Peyer's patch (tissue), 4 donors: ENCODE results near the gene IRF2. TPM values are rescaled to one million over a fixed set of nuclear protein-coding genes. Genes with fewer than 3 reads are reported as not detected.

Experiments
- DNase-seq, 3 donors: peaks; one replicate each; pipeline ENCODE4 v3.0.0-alpha.2; 2017 to 2019
- H3K27ac ChIP-seq, 4 donors: fragments of 200-600 bp; sonication (generic); one replicate each; pipeline ENCODE4 v1.5.1; 2016 to 2019
- H3K27me3 ChIP-seq, 2 donors: fragments of 200-600 bp; sonication (generic); one replicate each; pipeline ENCODE4 v1.5.1; 2019
- H3K36me3 ChIP-seq, 3 donors: fragments of 200-600 bp; sonication (generic); one replicate each; pipeline ENCODE4 v1.5.1; 2016 to 2019
- H3K4me1 ChIP-seq, 4 donors: fragments of 200-600 bp; sonication (generic); one replicate each; pipeline ENCODE4 v1.5.1; 2016 to 2019
- H3K4me3 ChIP-seq, 4 donors: fragments of 200-600 bp; sonication (generic); 1 replicate in 3 of 4; 2 replicates in 1 of 4; pipeline ENCODE4 v1.5.1; 2016 to 2019; ENCODE audit warnings: mild to moderate bottlenecking in 1 of 4
- H3K9me3 ChIP-seq, 4 donors: fragments of 200-600 bp; sonication (generic); one replicate each; pipeline ENCODE4 v1.5.1; 2016 to 2019; ENCODE audit warnings: mild to moderate bottlenecking in 1 of 4
- POLR2A ChIP-seq, 2 donors: fragments of 450-650 bp; IDR thresholded peaks; one replicate each; pipeline ENCODE4 v1.5.1; 2017; ENCODE audit warnings: antibody characterized with exemption in 2 of 2, mild to moderate bottlenecking in 2 of 2, moderate library complexity in 2 of 2
- total RNA-seq, 4 donors: library from RNA; depleted of rRNA; stranded (reverse); fragments of >200 nt; gene quantifications; one replicate each; pipeline ENCODE4 v1.1.0, GENCODE V29; 2016
- TF ChIP-seq, protein P1 (sequence below), 6 experiments: fragments of 450-650 bp in 4 of 6; fragments of 200-600 bp in 2 of 6; sonication (generic) in 1 of 6; IDR thresholded peaks; one replicate each; pipeline ENCODE4 v1.5.1; 2017 to 2019; ENCODE audit warnings: antibody characterized with exemption in 6 of 6, mild to moderate bottlenecking in 3 of 6, moderate library complexity in 1 of 6

Gene IRF2
- total RNA-seq, 4 donors from 2014 or later: 28.0 to 42.8 (median 39.2) TPM

- TF ChIP-seq, protein P1, sequence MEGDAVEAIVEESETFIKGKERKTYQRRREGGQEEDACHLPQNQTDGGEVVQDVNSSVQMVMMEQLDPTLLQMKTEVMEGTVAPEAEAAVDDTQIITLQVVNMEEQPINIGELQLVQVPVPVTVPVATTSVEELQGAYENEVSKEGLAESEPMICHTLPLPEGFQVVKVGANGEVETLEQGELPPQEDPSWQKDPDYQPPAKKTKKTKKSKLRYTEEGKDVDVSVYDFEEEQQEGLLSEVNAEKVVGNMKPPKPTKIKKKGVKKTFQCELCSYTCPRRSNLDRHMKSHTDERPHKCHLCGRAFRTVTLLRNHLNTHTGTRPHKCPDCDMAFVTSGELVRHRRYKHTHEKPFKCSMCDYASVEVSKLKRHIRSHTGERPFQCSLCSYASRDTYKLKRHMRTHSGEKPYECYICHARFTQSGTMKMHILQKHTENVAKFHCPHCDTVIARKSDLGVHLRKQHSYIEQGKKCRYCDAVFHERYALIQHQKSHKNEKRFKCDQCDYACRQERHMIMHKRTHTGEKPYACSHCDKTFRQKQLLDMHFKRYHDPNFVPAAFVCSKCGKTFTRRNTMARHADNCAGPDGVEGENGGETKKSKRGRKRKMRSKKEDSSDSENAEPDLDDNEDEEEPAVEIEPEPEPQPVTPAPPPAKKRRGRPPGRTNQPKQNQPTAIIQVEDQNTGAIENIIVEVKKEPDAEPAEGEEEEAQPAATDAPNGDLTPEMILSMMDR (IDR thresholded peaks at IDR 0.05): no peak
- TF ChIP-seq POLR2A (IDR thresholded peaks at IDR 0.05): no peak
- Histone ChIP-seq H3K4me1 (peaks cover 8 to 47% (median 25%) of the 10 kb centered on the region in 4 donors), H3K27me3 (no peaks in the 10 kb centered on the region), H3K36me3 (no peaks in the 10 kb centered on the region), H3K9me3 (no peaks in the 10 kb centered on the region), H3K4me3 (no peak overlapping the region), H3K27ac (no peak overlapping the region)
- DNase-seq: no peak
These were observed 19.1 kb downstream of the IRF2 start for GRCh38 chr4:184455299-184455698.

DNA sequence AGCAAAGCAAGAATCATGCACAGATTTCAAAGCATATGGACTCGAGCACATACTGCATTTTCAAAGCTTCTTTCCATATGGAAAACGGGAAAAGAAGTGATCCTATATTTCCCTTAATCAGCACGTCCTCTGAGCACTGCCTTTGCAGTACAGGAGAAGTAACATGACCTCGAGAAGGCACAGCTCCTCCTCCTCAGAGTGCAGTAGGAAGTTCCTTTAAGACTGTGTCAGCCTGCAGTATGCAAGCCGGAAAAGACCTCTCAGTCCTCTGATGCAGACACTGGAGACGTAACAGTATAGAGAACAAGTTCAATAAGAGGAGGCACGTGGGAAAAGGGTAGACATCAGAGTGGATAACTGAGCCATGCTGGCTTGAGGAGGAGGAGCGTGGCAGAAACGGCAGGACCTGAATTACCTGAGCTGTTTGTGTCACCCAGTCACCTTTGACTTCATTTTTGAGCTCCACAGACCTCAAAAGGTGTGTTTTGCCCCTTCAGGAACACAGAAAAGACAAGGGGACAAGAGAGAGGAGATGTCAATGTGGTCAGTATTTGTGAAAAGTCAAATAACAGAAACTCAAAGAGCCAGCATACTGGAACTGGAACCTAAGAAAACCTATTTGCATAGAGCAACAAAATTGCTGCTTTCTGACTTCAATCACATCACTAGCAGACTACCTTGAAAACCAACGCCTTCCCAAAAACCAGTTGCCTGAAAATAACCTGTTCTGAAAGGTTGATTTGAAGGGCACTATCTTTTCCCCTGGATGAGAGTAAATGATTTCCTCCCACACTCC is 20.8 kb downstream of the IRF2 start:
- Histone ChIP-seq H3K9me3 (no peaks in the 10 kb centered on the region), H3K36me3 (no peaks in the 10 kb centered on the region), H3K4me1 (peaks cover 8 to 53% (median 34%) of the 10 kb centered on the region in 4 donors), H3K4me3 (no peak overlapping the region), H3K27ac (peak overlapping the region; percentile 57 to 75 (median 66)), H3K27me3 (no peaks in the 10 kb centered on the region)
- TF ChIP-seq, protein P1 (IDR thresholded peaks at IDR 0.05): no peak
- TF ChIP-seq POLR2A (IDR thresholded peaks at IDR 0.05): no peak
- DNase-seq: peak in 2 of 3 donors; percentile 67 to 75

DNA sequence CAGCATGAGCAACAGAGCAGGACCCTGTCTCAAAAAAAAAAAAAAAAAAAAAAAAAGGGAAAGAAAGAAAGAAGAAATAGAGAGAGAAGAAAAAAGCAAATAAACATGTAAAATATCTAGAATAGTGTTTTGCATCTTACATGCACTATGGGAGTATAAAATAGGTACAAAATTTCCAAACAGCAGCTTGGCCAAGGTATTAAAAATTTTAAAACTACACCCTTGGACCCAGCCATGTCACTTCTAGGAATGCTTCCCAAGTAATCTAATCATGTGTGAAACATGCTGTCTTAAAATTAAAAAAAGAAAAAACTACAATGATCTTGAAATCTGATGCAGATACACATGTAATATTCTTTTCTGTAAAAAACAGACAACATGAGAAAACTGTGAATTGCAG is 21.6 kb downstream of the IRF2 start:
- Histone ChIP-seq H3K27ac (no peak overlapping the region), H3K4me1 (peaks cover 3 to 61% (median 32%) of the 10 kb centered on the region in 4 donors), H3K36me3 (no peaks in the 10 kb centered on the region), H3K27me3 (no peaks in the 10 kb centered on the region), H3K4me3 (no peak overlapping the region), H3K9me3 (no peaks in the 10 kb centered on the region)
- no peak for DNase-seq
- no peak for TF ChIP-seq POLR2A (IDR thresholded peaks at IDR 0.05)
- TF ChIP-seq, protein P1 (IDR thresholded peaks at IDR 0.05): no peak

DNA sequence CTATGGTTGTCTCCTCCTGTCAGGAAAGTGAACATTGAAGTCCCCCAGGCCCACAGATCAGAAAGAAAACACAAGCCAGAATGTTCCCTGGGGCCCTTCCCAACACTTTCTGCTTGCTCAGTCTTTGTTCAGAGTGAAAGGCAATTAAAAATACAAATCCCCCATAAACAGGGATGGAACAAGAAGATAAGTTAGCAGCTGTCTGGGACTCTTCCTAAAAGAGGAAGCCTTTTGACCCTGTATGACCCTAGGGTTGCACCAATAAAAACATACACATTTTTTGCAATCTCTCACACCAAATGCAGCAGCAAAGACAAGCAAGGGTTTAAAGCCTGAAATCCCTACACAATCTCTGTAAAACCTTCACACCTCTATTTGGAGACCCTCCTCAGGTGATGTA is 22.6 kb downstream of the IRF2 start:
- Histone ChIP-seq H3K27me3 (no peaks in the 10 kb centered on the region), H3K9me3 (no peaks in the 10 kb centered on the region), H3K4me1 (peaks cover 0 to 65% (median 32%) of the 10 kb centered on the region in 4 donors), H3K4me3 (no peak overlapping the region), H3K36me3 (no peaks in the 10 kb centered on the region), H3K27ac (peak overlapping the region in 1 of 4 donors; percentile 14)
- TF ChIP-seq POLR2A (IDR thresholded peaks at IDR 0.05): no peak
- TF ChIP-seq, protein P1 (IDR thresholded peaks at IDR 0.05): no peak
- no peak for DNase-seq

DNA sequence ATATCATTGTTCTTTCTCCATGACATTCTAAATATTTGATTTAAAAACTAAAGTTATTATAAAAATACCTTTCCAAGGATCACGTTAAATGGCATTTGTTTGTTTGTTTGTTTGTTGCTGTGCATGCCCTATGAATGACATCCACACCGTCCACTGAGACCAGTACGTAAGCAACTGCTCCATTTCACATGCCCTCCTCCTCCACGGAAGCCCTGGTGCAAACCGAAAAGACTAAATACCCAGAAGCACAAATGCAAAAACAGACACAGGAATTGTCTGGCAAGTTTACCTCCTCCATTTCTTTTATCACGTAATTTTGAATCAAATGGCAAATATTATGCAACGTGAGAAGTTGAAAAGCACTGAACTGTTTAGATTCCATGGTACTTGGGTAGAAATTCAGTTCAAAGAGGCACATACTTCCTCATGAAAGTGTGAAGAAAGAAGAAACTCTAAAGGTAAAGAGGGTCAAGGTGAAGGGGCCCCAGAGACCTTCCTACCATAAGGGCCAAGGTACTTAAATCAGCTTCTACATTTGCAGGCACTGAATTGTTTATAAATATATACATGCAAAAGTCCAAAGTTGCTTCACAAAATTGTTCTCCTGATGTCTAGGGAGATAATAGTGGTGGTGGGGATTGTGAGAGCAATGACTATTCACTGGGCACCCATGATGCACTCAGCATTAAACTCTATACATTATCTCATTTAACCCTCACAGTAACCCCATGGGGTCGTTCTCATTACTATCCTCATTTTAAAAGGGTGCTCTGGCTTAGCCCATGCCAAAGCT is 23.4 kb downstream of the IRF2 start:
- Histone ChIP-seq H3K27ac (peak overlapping the region in 1 of 4 donors; percentile 14), H3K4me1 (peaks cover 0 to 70% (median 32%) of the 10 kb centered on the region in 4 donors)
- no peak for DNase-seq

More for the DNA sequence above, 23.4 kb downstream of the IRF2 start:
- H3K36me3 ChIP-seq: no peaks in the 10 kb centered on the region
- no peaks in the 10 kb centered on the region for H3K9me3 ChIP-seq
- no peaks in the 10 kb centered on the region for H3K27me3 ChIP-seq
- TF ChIP-seq, protein P1 (IDR thresholded peaks at IDR 0.05): no peak
- no peak for TF ChIP-seq POLR2A (IDR thresholded peaks at IDR 0.05)
- H3K4me3 ChIP-seq: no peak overlapping the region
